Heart right ventricle (tissue), 16 donors: ENCODE data around the gene TMEM86A. TPM values are rescaled to one million over a fixed set of nuclear protein-coding genes. Genes with fewer than 3 reads are reported as not detected.

Experiments
- ATAC-seq, 8 donors: fragments of 200-7000 bp; cut with Tn5 transposase; one replicate each; pipeline ENCODE4 v1.9.1; 2020; ENCODE audit warnings: mild to moderate bottlenecking in 8 of 8, moderate library complexity in 8 of 8, moderate number of reproducible peaks in 1 of 8
- DNase-seq, 2 donors: peaks; one replicate each; pipeline ENCODE4 v3.0.0-alpha.2; 2020
- H3K27ac ChIP-seq, 10 donors: fragments of 200-600 bp; sonication (generic) in 2 of 10; one replicate each; pipeline versions ENCODE4 v1.5.0 to v1.8.0; 2020 to 2022; ENCODE audit warnings: mild to moderate bottlenecking in 3 of 10
- H3K27me3 ChIP-seq, 7 donors: fragments of 200-600 bp; one replicate each; pipeline ENCODE4 v1.8.0; 2021 to 2022; ENCODE audit warnings: mild to moderate bottlenecking in 2 of 7
- H3K36me3 ChIP-seq, 9 donors: fragments of 200-600 bp; sonication (generic) in 1 of 9; one replicate each; pipeline versions ENCODE4 v1.5.0 to v1.8.0; 2020 to 2022; ENCODE audit warnings: mild to moderate bottlenecking in 2 of 9
- H3K4me1 ChIP-seq, 9 donors: fragments of 200-600 bp; sonication (generic) in 1 of 9; one replicate each; pipeline versions ENCODE4 v1.5.0 to v1.8.0; 2020 to 2022; ENCODE audit warnings: mild to moderate bottlenecking in 4 of 9
- H3K4me3 ChIP-seq, 10 donors: fragments of 200-600 bp; sonication (generic) in 2 of 10; one replicate each; pipeline versions ENCODE4 v1.5.0 to v1.8.0; 2020 to 2022; ENCODE audit warnings: mild to moderate bottlenecking in 7 of 10, moderate library complexity in 2 of 10
- H3K9me3 ChIP-seq, 11 donors: fragments of 200-600 bp in 10 of 11; sonication (generic) in 2 of 11; one replicate each; pipeline versions ENCODE4 v1.5.0 to v1.8.0; 2013 to 2022; ENCODE audit warnings: mild to moderate bottlenecking in 2 of 11, control low read depth in 1 of 11, moderate library complexity in 1 of 11
- CTCF ChIP-seq, 9 donors: fragments of 200-600 bp; sonication (generic) in 2 of 9; IDR thresholded peaks; one replicate each; pipeline versions ENCODE4 v1.5.0 to v1.8.0; 2021 to 2022; ENCODE audit warnings: antibody characterized with exemption in 9 of 9, mild to moderate bottlenecking in 5 of 9, moderate library complexity in 1 of 9
- WGBS, 2 donors: extraction: QIAGEN DNeasy Blood & Tissue Kit; methylation state at CpG; one replicate each; pipeline ENCODE4 v1.1.7; 2013; ENCODE audit warnings: inconsistent platforms in 1 of 2; 5-methylcytosine and 5-hydroxymethylcytosine counted together
- intact Hi-C, 10 donors: fragments of 100-400 bp; cut with DNase I; formaldehyde crosslinking; loops; one replicate each; pipeline versions ENCODE4 v1.11.1 to v1.14.2; 2022
- polyA plus RNA-seq, 2 donors: library from polyadenylated mRNA; stranded (reverse); fragments of 200-250 nt; gene quantifications; one replicate each; pipeline ENCODE4 v1.2.3, GENCODE V29; 2013
- total RNA-seq, 10 donors: library from RNA; stranded (reverse); fragmentation: NEBNext Ultra II Directional in 3 of 10; extraction: Animal tissue kit (Norgen Biotek cat#: 25700) in 3 of 10; gene quantifications; one replicate each; pipeline versions ENCODE4 v1.2.1 to v1.2.4, GENCODE V29; 2021 to 2023
- donor health status: Arrhythmogenic right ventricular cardiomyopathy.
- donor health status: ischemic (EF 13 %, LVEDD 7.1; RV severe dilation, severe dysfunction).
- donor health status: healthy with polysubstance abuse.
- donor health status: DM: no; HTN: yes; CAD: no.
- donor health status: DM: no; HTN: no; CAD: no.
- donor health status: ischemic (EF 25% LVEDD 6.9; RV normal size, moderate dysfunction).
- donor health status: ischemic (EF 25% LVEDD 5.7; RV mildly dilated, moderate dysfunction).
- donor health status: healthy.
- donor health status: DM: yes; HTN: yes; CAD: no.
- donor health status: Ischemic cardiomyopathy.
- donor health status: ischemic (EF 35%, LVEDD 5.7; RV mildly dilated, moderate dysfunction).
- donor health status: nonischemic (EF 11% LVEDD 7.7; RV severe dilation, severe dysfunction).
- donor health status: DM: yes; HTN: yes; CAD: no.
- donor health status: PGD.
- donor health status: ischemic (EF 29% LVEDD 5.4; RV normal size, mild dysfunction).
- donor health status: nonischemic (EF 23%, LVEDD 6.1; RV moderate dilation, normal function).

TMEM86A gene
- total and polyA plus RNA-seq, 12 donors, result 2.0 to 9.3 (median 5.0) TPM

GRCh38 chr11:18722293-18722637, 23.7 kb downstream of the TMEM86A start:
- H3K27ac ChIP-seq, result peak overlapping the region in 1 of 10 donors; percentile 55
- 82 to 88% methylated on average over 1 of the region's 1 CpG for WGBS, 2 donors
- intact Hi-C loops, result loop anchor here in 6 of 10 donors (5.0 to 10.0 kb wide), 5 partner anchors 85 to 325 kb away; partner anchors contain the start of genes TSG101 (in 1 of the 6) and UEVLD (in 1 of the 6)
- H3K4me3 ChIP-seq, result peak overlapping the region in 5 of 10 donors; percentile 52 to 72 (median 62)
- peaks cover 0 to 19% (median 10%) of the 10 kb centered on the region in 9 donors for H3K4me1 ChIP-seq
- no peaks in the 10 kb centered on the region for H3K9me3 ChIP-seq
- TF ChIP-seq CTCF (IDR thresholded peaks at IDR 0.05), result peak in 2 of 9 donors; percentile 2 to 11
- H3K27me3 ChIP-seq, result no peaks in the 10 kb centered on the region
- DNase-seq (no peak), ATAC-seq (no peak)
- H3K36me3 ChIP-seq, result no peaks in the 10 kb centered on the region

- no peaks in the 10 kb centered on the region for H3K27me3 ChIP-seq
- no peaks in the 10 kb centered on the region for H3K9me3 ChIP-seq
- peaks cover 0 to 26% (median 10%) of the 10 kb centered on the region in 9 donors for H3K4me1 ChIP-seq
- WGBS, 2 donors, result 51 to 52% methylated on average over 7 of the region's 7 CpGs
- DNase-seq, result no peak
- no peak overlapping the region for H3K4me3 ChIP-seq
- no peak for TF ChIP-seq CTCF (IDR thresholded peaks at IDR 0.05)
- intact Hi-C loops, result loop anchor here in 6 of 10 donors (5.0 to 10.0 kb wide), 5 partner anchors 87 to 327 kb away; partner anchors contain the start of genes TSG101 (in 1 of the 6) and UEVLD (in 1 of the 6)
- H3K27ac ChIP-seq, result no peak overlapping the region
- no peak for ATAC-seq
- H3K36me3 ChIP-seq, result no peaks in the 10 kb centered on the region
Observed at GRCh38 chr11:18723991-18724390, 25.4 kb downstream of the TMEM86A start.

GRCh38 chr11:18726040-18726439, 27.5 kb downstream of the TMEM86A start, which contains the start of gene IGSF22:
Gene IGSF22 (minus strand): TSS chr11:18726188. CDS start chr11:18724236, 1,952 bp downstream.
- TF ChIP-seq CTCF (IDR thresholded peaks at IDR 0.05), result no peak
- intact Hi-C loops, result loop anchor here in 4 of 10 donors (10.0 kb wide), 3 partner anchors 141 to 201 kb away; partner anchors contain the start of genes TSG101 (in 1 of the 4) and UEVLD (in 1 of the 4)
- DNase-seq (no peak), ATAC-seq (no peak)
- no peak within 1 kb of the TSS for H3K4me3 ChIP-seq
- peaks cover 0 to 19% (median 6%) of the 10 kb centered on the region in 9 donors for H3K4me1 ChIP-seq
- no peak within 1 kb of the TSS for H3K27ac ChIP-seq
- H3K36me3 ChIP-seq, result no peaks in the 10 kb centered on the region
- WGBS, 2 donors, result 60 to 72% methylated on average over 7 of the region's 7 CpGs
- H3K27me3 ChIP-seq, result no peaks in the 10 kb centered on the region
- no peaks in the 10 kb centered on the region for H3K9me3 ChIP-seq

- ATAC-seq (peak in 6 of 8 donors; percentile 24 to 66 (median 42)), DNase-seq (peak in 1 of 2 donors; percentile 31)
- Histone ChIP-seq H3K36me3 (no peaks in the 10 kb centered on the region), H3K4me1 (peaks cover 0 to 8% (median 0%) of the 10 kb centered on the region in 9 donors), H3K4me3 (no peak overlapping the region), H3K9me3 (no peaks in the 10 kb centered on the region), H3K27me3 (no peaks in the 10 kb centered on the region), H3K27ac (no peak overlapping the region)
- 48 to 50% methylated on average over 10 of the region's 10 CpGs for WGBS, 2 donors
- peak; percentile 54 to 84 (median 75) for TF ChIP-seq CTCF (IDR thresholded peaks at IDR 0.05)
- intact Hi-C loops, result loop anchor here in 4 of 10 donors (10.0 kb wide), 3 partner anchors 143 to 203 kb away; partner anchors contain the start of genes TSG101 (in 1 of the 4) and UEVLD (in 1 of the 4)
Observed at GRCh38 chr11:18727479-18728236, 29.1 kb downstream of the TMEM86A start.
